Measurements from ENCODE around the gene MORN1.

DNA sequence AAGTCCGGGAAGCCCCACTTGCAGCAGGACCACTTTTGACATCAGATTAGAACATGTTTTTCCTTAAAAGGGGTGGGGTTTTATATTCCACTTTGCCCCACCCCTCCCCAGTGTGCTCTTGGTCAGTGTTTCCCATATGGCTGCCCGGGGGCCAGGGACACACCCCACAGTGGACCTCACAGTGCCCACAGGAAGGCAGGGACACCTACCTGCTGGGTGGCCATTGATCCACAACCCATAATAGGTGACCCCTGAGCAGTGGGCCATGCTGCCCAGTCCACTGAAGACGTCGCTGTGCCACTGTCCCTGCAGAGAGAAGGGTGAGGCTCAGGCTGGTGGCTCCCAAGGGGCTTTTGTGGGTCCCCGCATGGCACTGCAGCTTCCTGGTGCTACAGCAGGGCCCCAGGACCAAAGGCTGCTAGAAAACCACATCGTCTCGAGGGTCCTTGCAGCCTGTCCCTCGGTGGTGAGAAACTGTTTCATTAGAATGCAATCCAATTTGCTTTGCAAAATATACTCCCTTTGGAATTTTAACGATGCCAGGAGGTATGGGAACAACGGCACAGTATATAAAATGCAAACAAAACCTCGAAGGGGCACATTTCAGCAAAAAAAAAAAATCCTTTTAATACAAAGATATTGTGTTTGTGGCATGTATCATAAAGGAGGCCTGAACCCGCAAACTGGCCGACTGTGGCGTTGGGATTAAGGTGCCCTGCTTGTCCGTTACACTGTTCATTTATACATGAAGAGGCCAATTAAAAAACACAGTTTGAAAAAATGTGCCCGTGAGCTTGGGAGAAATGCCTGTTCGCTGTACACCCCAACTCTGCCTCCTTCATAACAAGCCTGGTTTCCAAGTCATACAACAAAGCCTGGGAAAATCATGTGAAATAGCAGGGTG, 16.9 kb downstream of the MORN1 start:
- TF ChIP-seq, protein P1, sequence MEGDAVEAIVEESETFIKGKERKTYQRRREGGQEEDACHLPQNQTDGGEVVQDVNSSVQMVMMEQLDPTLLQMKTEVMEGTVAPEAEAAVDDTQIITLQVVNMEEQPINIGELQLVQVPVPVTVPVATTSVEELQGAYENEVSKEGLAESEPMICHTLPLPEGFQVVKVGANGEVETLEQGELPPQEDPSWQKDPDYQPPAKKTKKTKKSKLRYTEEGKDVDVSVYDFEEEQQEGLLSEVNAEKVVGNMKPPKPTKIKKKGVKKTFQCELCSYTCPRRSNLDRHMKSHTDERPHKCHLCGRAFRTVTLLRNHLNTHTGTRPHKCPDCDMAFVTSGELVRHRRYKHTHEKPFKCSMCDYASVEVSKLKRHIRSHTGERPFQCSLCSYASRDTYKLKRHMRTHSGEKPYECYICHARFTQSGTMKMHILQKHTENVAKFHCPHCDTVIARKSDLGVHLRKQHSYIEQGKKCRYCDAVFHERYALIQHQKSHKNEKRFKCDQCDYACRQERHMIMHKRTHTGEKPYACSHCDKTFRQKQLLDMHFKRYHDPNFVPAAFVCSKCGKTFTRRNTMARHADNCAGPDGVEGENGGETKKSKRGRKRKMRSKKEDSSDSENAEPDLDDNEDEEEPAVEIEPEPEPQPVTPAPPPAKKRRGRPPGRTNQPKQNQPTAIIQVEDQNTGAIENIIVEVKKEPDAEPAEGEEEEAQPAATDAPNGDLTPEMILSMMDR (IDR thresholded peaks at IDR 0.05; ENCODE audit: low read depth, low read length, poor library complexity, severe bottlenecking), result no peak
- TF ChIP-seq EZH2phosphoT487 (IDR thresholded peaks at IDR 0.05; ENCODE audit: borderline replicate concordance, low read length), result no peak
